ENCODE results near the gene PTPRK. TPM values are rescaled to one million over a fixed set of nuclear protein-coding genes. Genes with fewer than 3 reads are reported as not detected.

Gene PTPRK
- total RNA-seq, 2 experiments from 2014 or later: 1.7 to 2.5 TPM

DNA sequence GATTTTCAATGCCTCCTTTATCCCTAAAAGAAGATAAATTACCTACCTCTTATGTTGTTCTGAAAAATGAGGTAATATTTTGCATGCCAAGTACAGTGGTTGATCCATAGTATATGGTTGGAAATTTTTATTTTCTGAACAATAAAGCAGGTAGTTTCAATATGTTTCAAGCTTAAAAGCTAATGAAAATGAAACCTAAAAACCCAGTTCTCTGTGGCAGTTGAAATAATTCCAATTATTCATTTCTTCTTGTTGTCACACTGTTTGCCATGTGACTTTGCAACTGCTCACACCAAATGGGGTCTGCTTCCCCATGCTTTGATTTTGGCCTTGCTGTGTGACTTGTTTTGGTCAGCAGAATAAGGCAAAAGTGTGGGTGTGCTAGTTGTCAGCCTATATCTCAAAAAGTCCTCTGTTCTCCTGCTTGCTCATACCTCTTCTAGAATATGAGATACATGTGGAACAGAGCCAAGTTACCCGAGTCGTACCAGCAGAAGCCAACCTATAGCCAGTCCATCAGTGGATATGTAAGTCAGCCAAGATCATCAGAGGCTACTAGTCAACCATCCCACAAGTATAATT, 422.3 kb downstream of the PTPRK start:
- H3K27ac Mint-ChIP-seq: no peak overlapping the region
- no peak overlapping the region for H3K4me3 Mint-ChIP-seq
- H3K27me3 Mint-ChIP-seq: no peaks in the 10 kb centered on the region
- peaks cover 4% of the 10 kb centered on the region for H3K36me3 Mint-ChIP-seq (ENCODE audit: low read depth)
- H3K4me1 Mint-ChIP-seq: peaks cover 26% of the 10 kb centered on the region
- peaks cover 4% of the 10 kb centered on the region for H3K9me3 Mint-ChIP-seq
- POLR2A ChIA-PET: no interaction called here
- CTCF ChIA-PET: no interaction called here
- no peak for DNase-seq

DNA sequence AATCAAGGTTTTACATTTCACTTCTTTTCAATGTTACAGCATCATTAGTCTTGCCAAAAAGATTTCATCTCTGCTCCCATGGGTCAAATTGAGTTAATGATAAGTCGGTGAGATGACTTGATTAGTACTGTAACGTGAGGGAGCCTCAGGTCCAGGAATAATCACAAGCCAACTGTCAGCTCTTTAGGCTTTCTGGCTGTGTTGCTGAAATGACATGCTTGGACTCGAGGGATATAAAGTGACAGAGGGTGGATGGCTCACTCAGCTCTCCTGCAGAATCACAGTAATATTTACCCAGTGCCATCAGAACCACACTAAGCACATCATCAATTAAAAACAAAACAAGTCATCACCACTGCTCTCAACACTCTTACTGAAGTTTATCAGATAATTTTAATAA, 423.4 kb downstream of the PTPRK start:
- DNase-seq: no peak
- H3K9me3 Mint-ChIP-seq: peaks cover 4% of the 10 kb centered on the region
- peaks cover 26% of the 10 kb centered on the region for H3K4me1 Mint-ChIP-seq
- peaks cover 4% of the 10 kb centered on the region for H3K36me3 Mint-ChIP-seq (ENCODE audit: low read depth)
- H3K4me3 Mint-ChIP-seq: no peak overlapping the region
- ChIA-PET CTCF (no interaction called here), POLR2A (no interaction called here)
- no peaks in the 10 kb centered on the region for H3K27me3 Mint-ChIP-seq
- no peak overlapping the region for H3K27ac Mint-ChIP-seq

DNA sequence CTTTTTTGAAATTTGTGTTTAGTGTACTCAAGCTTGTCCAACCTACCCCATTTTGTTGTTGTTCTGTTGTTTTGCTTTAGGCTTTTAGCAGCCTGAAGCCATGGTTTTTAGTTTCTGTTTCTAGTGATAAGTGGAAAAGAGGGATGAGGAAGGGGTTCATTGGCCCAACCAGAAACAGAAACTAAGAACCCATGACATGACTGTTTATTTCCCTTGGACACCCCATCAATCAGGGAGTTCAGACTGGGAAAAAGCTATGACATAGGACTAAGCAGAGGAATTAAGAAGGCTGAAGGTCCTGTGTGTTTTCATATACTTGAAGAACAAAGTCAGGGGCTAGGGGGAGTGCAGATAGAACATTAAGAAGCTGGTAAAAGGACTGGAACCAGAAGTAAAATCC, 425.0 kb downstream of the PTPRK start:
- Mint-ChIP-seq H3K36me3 (ENCODE audit: low read depth) (peaks cover 4% of the 10 kb centered on the region), H3K27ac (no peak overlapping the region), H3K4me3 (no peak overlapping the region), H3K4me1 (peaks cover 26% of the 10 kb centered on the region), H3K9me3 (peaks cover 6% of the 10 kb centered on the region), H3K27me3 (no peaks in the 10 kb centered on the region)
- CTCF ChIA-PET: interaction anchor here (0.5 kb wide), 1 partner anchor 195 kb away, joined by 3 read pairs; no protein-coding TSS in a partner anchor
- POLR2A ChIA-PET: interaction anchor here (0.7 kb wide), 1 partner anchor 159 kb away, joined by 10 read pairs; no protein-coding TSS in a partner anchor
- no peak for DNase-seq

GRCh38 chr6:128079021-128079420, 441.4 kb downstream of the PTPRK start:
- Mint-ChIP-seq H3K36me3 (ENCODE audit: low read depth) (peaks cover 4% of the 10 kb centered on the region), H3K4me1 (peaks cover 2% of the 10 kb centered on the region), H3K9me3 (peaks cover 3% of the 10 kb centered on the region), H3K27me3 (peaks cover 2% of the 10 kb centered on the region), H3K4me3 (no peak overlapping the region), H3K27ac (no peak overlapping the region)
- CTCF ChIA-PET: interaction anchor here (0.7 to 0.8 kb wide), 2 partner anchors 23 to 39 kb away, joined by 3 read pairs; no protein-coding TSS in a partner anchor
- no peak for DNase-seq
- POLR2A ChIA-PET: no interaction called here

DNA sequence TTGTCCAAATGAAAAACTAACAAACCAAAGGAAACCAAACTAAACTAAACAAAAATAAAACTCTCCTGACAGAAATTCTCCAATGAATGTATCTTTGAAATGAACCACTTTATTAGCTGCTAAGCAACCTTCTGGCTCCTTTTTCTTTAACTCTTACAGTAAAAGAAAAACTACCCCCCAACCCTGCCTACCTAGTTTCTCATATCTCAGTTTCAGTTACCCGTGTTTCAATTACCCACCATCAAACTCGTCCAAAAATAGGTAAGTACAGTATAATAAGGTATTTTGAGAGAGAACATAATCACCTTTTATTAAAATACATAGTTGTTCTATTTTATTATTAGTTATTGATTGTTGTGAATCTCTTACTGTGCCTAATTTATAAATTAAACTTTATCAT, 442.1 kb downstream of the PTPRK start:
- Mint-ChIP-seq H3K9me3 (peaks cover 3% of the 10 kb centered on the region), H3K27me3 (peaks cover 2% of the 10 kb centered on the region), H3K27ac (no peak overlapping the region), H3K4me1 (peaks cover 2% of the 10 kb centered on the region), H3K36me3 (ENCODE audit: low read depth) (peaks cover 4% of the 10 kb centered on the region), H3K4me3 (no peak overlapping the region)
- ChIA-PET POLR2A (no interaction called here), CTCF (no interaction called here)
- no peak for DNase-seq

DNA sequence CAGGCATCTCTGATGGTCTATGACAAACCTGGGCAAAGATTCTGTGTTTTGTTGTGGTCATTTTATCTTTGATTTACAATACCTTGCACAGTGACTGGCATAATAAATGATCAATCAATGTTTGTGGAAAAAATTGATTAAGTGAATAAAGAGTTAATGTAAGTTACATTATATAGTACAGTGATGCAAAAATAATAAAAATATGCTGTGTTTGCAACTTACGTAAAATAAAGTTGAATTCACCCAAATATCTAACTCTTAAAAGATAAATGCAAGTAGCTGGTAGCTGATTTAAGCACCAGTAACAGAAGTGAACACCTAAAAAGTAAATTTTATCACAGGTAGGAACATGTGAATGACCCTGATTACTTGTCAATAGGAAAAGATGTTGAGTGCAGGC, 443.6 kb downstream of the PTPRK start:
- H3K27ac Mint-ChIP-seq: no peak overlapping the region
- peaks cover 2% of the 10 kb centered on the region for H3K27me3 Mint-ChIP-seq
- DNase-seq: no peak
- ChIA-PET POLR2A (no interaction called here), CTCF (no interaction called here)
- peaks cover 4% of the 10 kb centered on the region for H3K36me3 Mint-ChIP-seq (ENCODE audit: low read depth)
- no peak overlapping the region for H3K4me3 Mint-ChIP-seq
- H3K4me1 Mint-ChIP-seq: peaks cover 2% of the 10 kb centered on the region
- H3K9me3 Mint-ChIP-seq: peaks cover 3% of the 10 kb centered on the region

DNA sequence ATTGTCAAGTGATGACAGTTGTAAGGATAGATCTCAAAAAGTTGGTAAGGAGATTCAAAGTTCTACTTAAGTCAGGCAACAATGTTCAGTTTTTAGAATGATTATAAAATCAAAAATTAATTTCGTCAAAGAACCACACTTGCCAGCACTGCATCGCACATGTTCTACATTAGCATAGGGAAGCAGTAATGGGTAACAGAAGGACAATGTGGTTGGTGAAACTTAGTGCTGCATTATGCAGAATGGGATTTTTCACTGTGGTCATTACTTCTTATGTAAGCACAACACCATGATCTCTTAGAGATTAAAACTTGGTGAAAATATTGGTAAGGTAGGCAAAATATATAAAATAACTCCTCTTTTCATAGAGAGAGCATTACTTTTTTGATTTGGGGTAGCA, 445.8 kb downstream of the PTPRK start:
- no peak overlapping the region for H3K27ac Mint-ChIP-seq
- H3K4me1 Mint-ChIP-seq: peaks cover 7% of the 10 kb centered on the region
- H3K4me3 Mint-ChIP-seq: no peak overlapping the region
- H3K27me3 Mint-ChIP-seq: peaks cover 2% of the 10 kb centered on the region
- DNase-seq: no peak
- peaks cover 3% of the 10 kb centered on the region for H3K9me3 Mint-ChIP-seq
- POLR2A ChIA-PET: no interaction called here
- peaks cover 4% of the 10 kb centered on the region for H3K36me3 Mint-ChIP-seq (ENCODE audit: low read depth)
- CTCF ChIA-PET: interaction anchor here (1.6 kb wide), 1 partner anchor 62 kb away, joined by 4 read pairs; no protein-coding TSS in a partner anchor

GRCh38 chr6:128073389-128073788, 447.0 kb downstream of the PTPRK start:
- peaks cover 3% of the 10 kb centered on the region for H3K9me3 Mint-ChIP-seq
- ChIA-PET CTCF (interaction anchor here (1.6 to 1.8 kb wide), 2 partner anchors 11 to 63 kb away, joined by 4 to 8 read pairs; no protein-coding TSS in a partner anchor), POLR2A (no interaction called here)
- H3K27ac Mint-ChIP-seq: no peak overlapping the region
- H3K4me3 Mint-ChIP-seq: no peak overlapping the region
- no peak for DNase-seq
- peaks cover 4% of the 10 kb centered on the region for H3K36me3 Mint-ChIP-seq (ENCODE audit: low read depth)
- H3K27me3 Mint-ChIP-seq: peaks cover 2% of the 10 kb centered on the region
- peaks cover 7% of the 10 kb centered on the region for H3K4me1 Mint-ChIP-seq

GRCh38 chr6:128071212-128071611, 449.2 kb downstream of the PTPRK start:
- no peak for DNase-seq
- ChIA-PET CTCF (no interaction called here), POLR2A (no interaction called here)
- Mint-ChIP-seq H3K27me3 (peaks cover 2% of the 10 kb centered on the region), H3K27ac (no peak overlapping the region), H3K36me3 (ENCODE audit: low read depth) (peaks cover 4% of the 10 kb centered on the region), H3K4me1 (peaks cover 5% of the 10 kb centered on the region), H3K9me3 (peaks cover 3% of the 10 kb centered on the region), H3K4me3 (no peak overlapping the region)

GRCh38 chr6:128070406-128070805, 450.0 kb downstream of the PTPRK start:
- Mint-ChIP-seq H3K4me3 (no peak overlapping the region), H3K9me3 (peaks cover 2% of the 10 kb centered on the region), H3K27me3 (no peaks in the 10 kb centered on the region), H3K27ac (no peak overlapping the region), H3K36me3 (ENCODE audit: low read depth) (no peaks in the 10 kb centered on the region), H3K4me1 (peaks cover 5% of the 10 kb centered on the region)
- ChIA-PET POLR2A (no interaction called here), CTCF (no interaction called here)
- no peak for DNase-seq

DNA sequence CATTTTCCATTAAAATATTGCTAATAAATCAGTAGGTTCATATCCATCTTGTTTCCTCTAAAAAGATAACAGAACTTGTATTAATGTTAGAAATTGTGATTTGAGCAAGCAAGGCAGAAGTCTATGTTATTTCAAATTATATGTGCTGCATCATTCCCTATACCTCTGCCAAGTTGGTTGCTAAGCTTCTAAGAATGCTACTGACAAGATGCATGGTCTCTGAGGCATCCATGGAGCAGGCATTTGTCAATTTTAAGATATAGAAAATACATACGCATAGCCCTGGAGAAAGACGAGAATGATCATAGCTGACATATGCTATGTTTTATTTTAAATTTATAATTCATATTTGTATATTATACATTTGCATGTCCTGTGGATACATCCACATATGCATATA, 451.2 kb downstream of the PTPRK start:
- ChIA-PET POLR2A (interaction anchor here (0.5 kb wide), 1 partner anchor 116 kb away, joined by 4 read pairs; no protein-coding TSS in a partner anchor), CTCF (no interaction called here)
- H3K9me3 Mint-ChIP-seq: no peaks in the 10 kb centered on the region
- no peak for DNase-seq
- H3K4me3 Mint-ChIP-seq: no peak overlapping the region
- H3K27me3 Mint-ChIP-seq: no peaks in the 10 kb centered on the region
- no peaks in the 10 kb centered on the region for H3K36me3 Mint-ChIP-seq (ENCODE audit: low read depth)
- peaks cover 5% of the 10 kb centered on the region for H3K4me1 Mint-ChIP-seq
- H3K27ac Mint-ChIP-seq: no peak overlapping the region

DNA sequence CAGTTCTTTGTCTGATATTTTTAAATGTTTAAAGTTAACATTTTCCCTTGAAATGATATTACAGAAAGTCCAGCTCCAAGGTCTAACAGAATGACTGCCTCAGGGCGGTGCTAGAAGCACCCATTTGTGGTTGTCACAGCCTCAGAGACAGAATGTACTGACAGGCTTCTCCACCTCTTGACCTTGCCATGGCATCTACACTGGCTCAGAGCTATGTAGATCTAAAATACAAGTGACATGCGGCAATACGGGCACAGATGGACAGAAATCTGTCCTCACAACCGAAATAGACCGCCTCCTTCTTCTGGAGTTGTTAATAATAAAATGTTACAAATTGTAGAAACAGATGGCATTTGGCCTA, 452.3 kb downstream of the PTPRK start:
- H3K4me1 Mint-ChIP-seq: peaks cover 5% of the 10 kb centered on the region
- H3K4me3 Mint-ChIP-seq: no peak overlapping the region
- DNase-seq: no peak
- CTCF ChIA-PET: interaction anchor here (1.4 kb wide), 1 partner anchor 206 kb away, joined by 3 read pairs; no protein-coding TSS in a partner anchor
- H3K36me3 Mint-ChIP-seq (ENCODE audit: low read depth): no peaks in the 10 kb centered on the region
- no peak overlapping the region for H3K27ac Mint-ChIP-seq
- no peaks in the 10 kb centered on the region for H3K27me3 Mint-ChIP-seq
- no peaks in the 10 kb centered on the region for H3K9me3 Mint-ChIP-seq
- POLR2A ChIA-PET: no interaction called here

GRCh38 chr6:128067446-128068118, 452.8 kb downstream of the PTPRK start:
- H3K27me3 Mint-ChIP-seq: no peaks in the 10 kb centered on the region
- H3K36me3 Mint-ChIP-seq (ENCODE audit: low read depth): no peaks in the 10 kb centered on the region
- POLR2A ChIA-PET: no interaction called here
- no peak overlapping the region for H3K27ac Mint-ChIP-seq
- no peaks in the 10 kb centered on the region for H3K9me3 Mint-ChIP-seq
- CTCF ChIA-PET: interaction anchor here (1.4 kb wide), 1 partner anchor 205 kb away, joined by 3 read pairs; no protein-coding TSS in a partner anchor
- H3K4me1 Mint-ChIP-seq: peaks cover 5% of the 10 kb centered on the region
- no peak for DNase-seq
- no peak overlapping the region for H3K4me3 Mint-ChIP-seq

DNA sequence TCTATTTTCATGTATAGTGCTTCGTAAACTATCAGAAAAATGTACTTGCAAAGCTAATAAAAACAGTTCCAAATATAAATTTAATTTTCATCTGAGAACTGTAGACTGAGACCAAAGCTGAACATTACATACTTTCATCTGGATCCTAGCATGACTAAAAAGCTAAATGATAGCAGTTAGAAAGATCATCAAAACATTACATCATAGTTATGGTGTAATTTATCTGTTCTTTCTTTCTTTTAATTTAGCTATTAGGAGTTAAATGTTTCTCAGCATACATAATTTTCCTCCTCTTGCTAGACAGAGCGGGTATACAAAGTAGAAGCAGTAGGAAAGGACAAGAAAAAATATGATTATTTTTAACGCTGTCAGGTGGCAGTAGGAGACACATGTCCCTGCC, 455.3 kb downstream of the PTPRK start:
- ChIA-PET CTCF (no interaction called here), POLR2A (no interaction called here)
- no peaks in the 10 kb centered on the region for H3K9me3 Mint-ChIP-seq
- H3K4me3 Mint-ChIP-seq: no peak overlapping the region
- no peak for DNase-seq
- no peak overlapping the region for H3K27ac Mint-ChIP-seq
- no peaks in the 10 kb centered on the region for H3K4me1 Mint-ChIP-seq
- H3K27me3 Mint-ChIP-seq: no peaks in the 10 kb centered on the region
- H3K36me3 Mint-ChIP-seq (ENCODE audit: low read depth): no peaks in the 10 kb centered on the region

Data from activated CD4-positive, alpha-beta T cell treated with anti-CD3 and anti-CD28 coated beads, Interleukin-2, amount 10 ng/mL, durations not matched to agents 7 days and 5 days (primary cell).